Stimulated activated CD4-positive, alpha-beta T cell treated with anti-CD3 and anti-CD28 coated beads, Interleukin-4, amount 100 ng/mL, for 24 hours (primary cell): ENCODE data around the gene HIVEP2.

ENCODE experiments used
- DNase-seq: peaks from one replicate; pipeline ENCODE4 v3.0.0-alpha.2; 2020

Gene HIVEP2

DNA sequence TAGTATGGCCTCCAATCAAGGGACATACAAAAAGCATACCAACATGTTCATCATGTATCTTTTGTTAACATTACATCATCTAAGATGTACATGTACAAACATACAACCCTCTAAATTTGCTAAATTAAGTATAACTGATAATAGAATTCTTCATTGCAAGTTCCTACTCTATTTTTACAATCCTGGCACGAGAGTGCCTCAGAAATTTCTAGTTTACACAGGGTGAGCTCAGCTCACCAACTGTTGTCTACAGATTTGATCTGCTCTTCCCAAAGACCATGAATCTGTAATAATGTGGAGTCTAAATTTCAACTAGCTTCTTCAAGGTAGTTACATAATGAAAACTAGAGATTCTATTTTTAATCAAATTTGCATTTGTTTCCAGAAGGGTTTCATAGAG, 179.7 kb downstream of the HIVEP2 start:
- DNase-seq = no peak

GRCh38 chr6:142764311-142764710, 180.7 kb downstream of the HIVEP2 start:
- DNase-seq = no peak

DNA sequence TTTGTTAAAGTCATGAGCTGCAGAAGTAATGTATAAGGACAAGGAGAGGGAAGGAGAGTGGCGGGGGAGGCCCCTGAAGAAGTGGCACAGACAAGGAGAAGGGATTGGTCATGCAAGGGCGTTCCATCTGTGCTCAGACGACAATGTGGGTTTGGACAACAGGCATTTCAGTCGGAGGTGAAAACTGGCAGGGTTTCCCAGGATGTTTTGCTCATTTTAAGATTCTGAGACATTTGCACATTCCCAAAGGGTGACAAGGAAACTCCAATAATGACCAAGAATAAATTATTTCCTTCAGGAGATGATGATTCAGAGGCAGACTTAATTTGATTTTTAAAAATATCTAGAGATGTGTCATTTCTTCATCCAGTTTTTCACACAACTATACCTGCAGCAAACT, 181.8 kb downstream of the HIVEP2 start:
- DNase-seq = no peak

DNA sequence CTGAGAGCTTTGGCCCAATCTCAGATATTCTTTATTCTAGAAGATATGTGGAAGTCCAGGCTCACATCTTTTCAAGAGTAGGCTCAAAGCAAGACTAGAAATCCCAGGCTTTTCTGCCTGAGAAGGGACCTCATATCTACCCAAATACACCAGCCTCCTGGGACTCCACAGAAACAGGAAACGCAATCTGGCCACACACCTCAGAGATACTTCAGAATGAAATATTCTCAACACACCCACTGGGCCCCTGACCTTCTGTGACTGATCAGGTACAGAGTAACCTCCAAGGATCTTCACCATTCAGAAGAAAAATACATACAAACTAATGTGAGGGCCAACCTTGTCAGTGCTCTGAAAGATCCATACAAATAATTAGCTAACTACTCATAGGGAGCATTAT, 183.2 kb downstream of the HIVEP2 start:
- DNase-seq = no peak

DNA sequence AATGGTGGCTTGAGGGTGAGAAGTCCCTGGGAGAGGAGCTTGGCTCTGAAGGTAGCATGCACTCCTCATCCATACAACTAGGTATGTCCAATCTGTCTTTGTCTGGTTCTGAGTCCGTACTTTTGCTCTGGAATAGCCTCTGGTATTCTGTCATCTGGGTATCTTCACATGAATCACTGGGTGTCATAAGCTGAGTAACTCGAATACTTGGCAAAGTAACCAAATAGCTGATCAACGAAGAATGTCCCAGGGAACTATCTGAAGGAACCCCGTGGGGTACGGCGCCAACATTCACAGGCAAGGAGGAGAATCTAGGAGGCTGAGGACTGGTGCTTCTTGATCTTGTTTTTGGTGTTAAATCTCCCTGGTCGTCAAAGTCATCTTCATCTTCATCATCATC, 184.8 kb downstream of the HIVEP2 start:
- no peak for DNase-seq

- no peak for DNase-seq
These were observed 186.3 kb downstream of the HIVEP2 start for GRCh38 chr6:142758629-142759025.

DNA sequence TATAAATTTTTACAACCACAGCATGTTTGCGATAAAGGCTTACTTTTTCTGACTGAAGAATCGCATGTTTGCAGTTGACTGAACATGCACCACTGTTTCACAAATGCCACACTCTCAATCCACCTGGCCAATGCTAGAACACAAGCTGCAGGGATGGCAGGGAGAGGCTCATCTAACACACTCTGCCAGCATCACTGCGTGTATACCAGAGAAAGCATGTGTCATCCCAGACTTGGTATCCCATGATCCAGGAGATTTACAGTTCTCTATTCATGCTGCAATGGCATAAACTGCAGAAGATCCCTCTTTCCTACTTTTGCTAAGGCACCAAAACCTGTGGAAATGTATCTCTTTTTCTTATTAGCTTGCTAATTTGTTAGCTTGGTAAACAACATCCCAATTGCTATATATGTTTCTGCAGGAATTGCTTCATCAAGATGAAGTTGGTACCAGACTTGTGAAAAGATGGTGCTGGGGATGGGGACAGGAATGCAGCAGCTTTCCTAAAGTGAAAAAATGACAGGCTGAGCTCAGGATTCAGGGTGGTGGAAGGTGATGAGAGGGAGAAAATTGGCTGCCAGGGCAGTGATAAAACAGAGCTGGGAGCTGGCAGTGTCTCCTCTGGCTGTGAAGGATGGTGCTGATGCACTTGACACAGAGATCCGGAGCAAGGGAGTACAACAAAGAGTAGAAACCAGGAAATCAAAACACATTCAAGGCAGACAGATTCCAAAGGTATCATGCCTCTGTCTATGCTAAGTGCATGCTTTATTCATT, 186.9 kb downstream of the HIVEP2 start:
- DNase-seq = no peak

GRCh38 chr6:142756215-142756630, 188.8 kb downstream of the HIVEP2 start:
- no peak for DNase-seq

DNA sequence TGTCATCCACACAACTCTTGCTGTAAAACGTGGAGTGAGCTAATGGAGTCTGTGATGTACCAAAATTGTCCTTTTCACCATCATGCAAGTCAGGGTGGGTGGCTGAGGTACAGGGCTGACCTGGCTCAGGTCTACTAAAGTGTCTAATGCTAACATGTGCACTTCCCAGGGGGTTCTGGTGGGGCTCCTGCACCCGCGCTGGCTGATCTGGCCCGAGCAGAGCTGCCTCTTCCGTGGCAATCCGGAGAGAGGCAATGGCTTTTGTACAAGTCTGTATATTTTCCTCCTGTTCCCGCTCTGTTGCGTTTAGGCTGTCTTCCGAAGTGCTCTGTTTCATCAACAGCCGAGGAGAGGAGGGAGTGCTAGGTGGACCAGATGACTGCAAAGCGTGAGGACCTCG, 191.8 kb downstream of the HIVEP2 start:
- no peak for DNase-seq

- DNase-seq = no peak
These were observed 192.6 kb downstream of the HIVEP2 start for GRCh38 chr6:142752348-142752747.

DNA sequence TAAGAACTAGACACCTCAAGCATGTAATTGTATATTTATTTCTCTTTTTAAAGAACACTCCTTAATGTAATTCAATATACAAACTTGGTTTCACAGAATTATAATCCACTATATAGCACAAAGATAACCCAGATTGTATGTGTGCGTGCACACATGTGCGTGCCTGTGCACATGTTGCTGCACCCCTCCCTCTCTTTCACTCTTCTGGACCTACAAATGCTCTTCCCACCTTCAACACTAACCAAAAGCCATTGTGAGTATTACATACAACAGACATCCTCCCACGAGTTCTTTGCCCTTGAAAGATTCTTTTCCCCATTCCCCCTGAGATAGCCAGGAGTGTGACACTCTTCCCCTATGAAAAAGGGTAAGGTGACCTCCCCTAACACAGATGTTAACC, 193.5 kb downstream of the HIVEP2 start:
- DNase-seq = no peak

DNA sequence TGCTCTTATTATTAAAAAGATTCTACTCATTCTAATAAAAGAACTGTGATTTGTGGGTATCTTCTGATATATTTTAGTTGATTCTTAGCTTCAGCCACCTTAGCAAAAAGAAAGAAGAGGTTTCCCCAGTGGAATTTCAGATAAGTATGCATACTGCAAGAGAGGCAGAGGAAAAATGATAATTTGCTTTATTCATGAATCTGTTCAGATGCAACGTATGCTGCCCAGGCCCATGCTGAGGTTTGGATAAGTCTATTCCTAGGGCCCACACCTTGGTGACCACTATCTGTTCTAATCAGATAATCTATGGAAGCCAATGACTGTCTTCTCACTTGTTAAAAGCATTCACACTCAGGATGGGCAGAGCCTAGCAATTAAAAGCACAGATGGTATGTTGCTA, 194.0 kb downstream of the HIVEP2 start:
- DNase-seq = no peak

DNA sequence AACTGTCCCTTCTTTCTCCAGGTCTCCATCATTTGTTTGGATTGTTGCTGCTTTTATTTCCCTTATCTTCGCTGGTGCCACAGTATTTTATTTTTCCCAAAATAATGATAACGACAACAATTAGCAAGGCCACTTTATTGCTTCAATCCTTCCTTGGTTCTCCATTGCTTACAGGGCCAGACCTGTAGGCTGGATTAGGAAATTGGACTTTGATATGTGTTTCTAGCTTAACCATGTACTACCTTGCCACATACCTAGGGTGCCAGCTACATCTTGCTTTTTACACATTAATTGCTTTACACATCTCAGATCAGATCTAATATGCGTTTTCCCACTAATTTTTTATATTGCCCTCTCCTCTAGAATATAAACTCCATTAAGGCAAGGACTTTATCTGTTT, 195.4 kb downstream of the HIVEP2 start:
- no peak for DNase-seq

DNA sequence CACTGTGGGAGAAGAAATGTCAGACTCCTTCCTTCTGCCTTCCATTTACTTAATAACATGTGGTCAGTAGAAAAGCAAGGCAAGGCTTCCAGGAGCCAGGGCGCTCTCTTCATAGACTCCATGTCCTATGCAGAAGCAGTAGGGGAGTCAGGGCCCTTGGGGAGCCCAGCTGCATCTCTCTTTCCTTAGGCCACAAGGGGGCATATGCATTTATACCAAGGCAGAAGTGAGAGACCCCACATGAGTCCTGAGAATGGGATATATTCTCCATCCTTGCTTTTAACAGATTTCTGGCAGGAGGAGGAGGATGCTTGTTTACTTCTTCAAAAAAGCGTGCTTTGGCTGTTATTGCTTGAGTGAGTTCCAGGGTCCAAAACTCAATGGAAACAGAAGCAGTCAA, 198.5 kb downstream of the HIVEP2 start:
- peak; percentile 13 for DNase-seq

GRCh38 chr6:142744836-142745235, 200.1 kb downstream of the HIVEP2 start:
- no peak for DNase-seq

GRCh38 chr6:142740449-142740848, 204.5 kb downstream of the HIVEP2 start:
- DNase-seq = no peak

DNA sequence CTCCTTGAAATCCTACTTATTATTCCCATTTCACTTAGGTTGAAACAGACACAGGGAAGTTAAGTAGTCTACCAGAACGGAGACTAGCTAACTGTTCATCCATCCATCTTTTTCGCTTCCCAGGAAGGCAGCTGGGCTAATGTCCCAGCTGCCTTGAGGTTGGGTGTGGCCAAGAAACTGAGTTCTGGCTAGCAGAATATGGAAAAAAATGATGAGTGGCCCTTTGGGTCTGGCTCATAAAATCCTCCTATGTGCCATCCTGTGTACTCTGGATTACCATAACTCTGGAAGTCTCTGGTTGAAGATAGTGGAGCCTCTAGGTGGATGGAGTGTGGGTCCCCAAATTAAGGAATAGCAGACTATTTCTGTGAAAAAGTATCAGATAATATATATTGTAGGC, 206.2 kb downstream of the HIVEP2 start:
- DNase-seq = no peak

GRCh38 chr6:142738035-142738396, 207.0 kb downstream of the HIVEP2 start:
- DNase-seq = no peak

GRCh38 chr6:142737368-142738034, 207.5 kb downstream of the HIVEP2 start:
- DNase-seq = no peak

- no peak for DNase-seq
These were observed 209.8 kb downstream of the HIVEP2 start for GRCh38 chr6:142735204-142735603.

DNA sequence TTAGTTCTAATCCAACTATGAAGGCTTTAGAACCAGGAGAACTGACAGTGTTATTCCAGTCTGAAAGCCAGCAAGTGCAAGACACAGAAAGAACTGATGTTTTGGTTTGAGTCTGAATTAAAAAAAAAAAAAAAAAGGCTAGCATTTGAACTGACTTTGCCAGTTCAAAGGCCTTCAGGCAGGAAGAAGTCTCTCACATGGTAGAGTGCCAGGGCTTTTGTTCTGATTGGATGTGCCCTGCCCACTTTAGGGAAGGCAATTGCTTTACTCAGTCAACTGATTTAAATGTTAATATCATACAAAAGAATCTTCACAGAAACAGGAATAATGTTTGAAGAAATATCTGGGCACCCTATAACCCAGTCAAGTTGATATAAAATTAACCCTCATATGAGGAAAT, 212.2 kb downstream of the HIVEP2 start:
- DNase-seq = no peak

GRCh38 chr6:142731611-142732010, 213.4 kb downstream of the HIVEP2 start:
- DNase-seq = no peak

DNA sequence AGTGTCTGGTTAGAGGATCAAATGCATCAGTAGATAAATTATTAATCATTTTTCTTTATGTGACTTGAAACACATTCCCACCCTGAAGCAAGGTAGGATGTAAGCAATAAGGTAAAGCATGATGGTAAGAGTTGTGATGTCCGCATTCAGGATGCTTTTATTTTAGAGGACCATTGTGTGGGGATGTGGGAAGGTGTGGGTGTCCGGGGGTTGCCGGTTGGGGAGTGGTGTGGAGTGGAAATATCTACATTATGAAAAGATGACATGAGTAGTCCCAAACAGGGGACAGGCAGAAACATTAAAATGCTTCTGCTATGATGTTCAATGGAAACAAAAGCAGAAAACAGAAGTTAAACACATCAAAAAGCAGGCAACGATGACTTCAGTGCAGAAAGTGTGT, 215.4 kb downstream of the HIVEP2 start:
- DNase-seq = no peak

GRCh38 chr6:142728910-142729481, 216.0 kb downstream of the HIVEP2 start:
- no peak for DNase-seq

DNA sequence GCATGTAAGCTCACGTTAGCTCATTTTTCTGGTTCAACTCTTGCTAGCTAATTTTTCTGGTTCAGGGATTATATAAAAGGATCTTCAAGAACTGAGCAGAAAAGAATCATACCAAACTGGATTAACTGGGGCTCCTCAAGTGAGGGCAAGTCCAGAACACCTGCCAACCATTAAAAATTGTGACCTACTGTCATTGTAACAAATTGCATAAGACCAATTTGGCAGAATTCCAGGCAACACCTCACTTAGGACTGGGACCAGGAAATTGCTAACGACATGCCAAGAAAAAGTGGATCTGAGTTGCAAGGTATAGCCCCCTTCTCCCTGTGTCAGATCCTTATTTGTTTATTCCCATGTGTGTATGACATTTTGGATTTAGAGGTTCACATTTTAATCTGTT, 216.6 kb downstream of the HIVEP2 start:
- no peak for DNase-seq
